Neuron (in vitro differentiated cells): Measurements from ENCODE around the gene CMBL.

Source experiments
- H2AFZ ChIP-seq: one replicate; pipeline ENCODE4 v1.6.1; 2013; ENCODE audit warnings: low read depth, mild to moderate bottlenecking, inconsistent platforms, low read length, moderate library complexity
- H3K27me3 ChIP-seq: one replicate; pipeline ENCODE4 v1.6.1; 2013; ENCODE audit warnings: low read length; ENCODE audit not compliant: insufficient read depth
- H3K36me3 ChIP-seq: one replicate; pipeline ENCODE4 v1.6.1; 2013; ENCODE audit warnings: low read length; ENCODE audit not compliant: insufficient read depth
- H3K4me1 ChIP-seq: one replicate; pipeline ENCODE4 v1.6.1; 2013; ENCODE audit warnings: low read length; ENCODE audit not compliant: insufficient read depth
- H3K4me3 ChIP-seq: 2 replicates; pipeline ENCODE4 v1.5.1; 2013; ENCODE audit warnings: mild to moderate bottlenecking, low read length, moderate library complexity
- H3K9me3 ChIP-seq: one replicate; pipeline ENCODE4 v1.6.1; 2013; ENCODE audit warnings: low read length

CMBL gene

GRCh38 chr5:10310066-10310779 is 2.5 kb upstream of the CMBL start:
- no peaks in the 10 kb centered on the region for H3K9me3 ChIP-seq
- H3K4me3 ChIP-seq: no peak overlapping the region
- no peaks in the 10 kb centered on the region for H3K27me3 ChIP-seq
- peaks cover 2% of the 10 kb centered on the region for H3K4me1 ChIP-seq
- H3K36me3 ChIP-seq: no peaks in the 10 kb centered on the region
- H2AFZ ChIP-seq: no peak overlapping the region

GRCh38 chr5:10308844-10309243 is 1.1 kb upstream of the CMBL start:
- H3K9me3 ChIP-seq: no peaks in the 10 kb centered on the region
- H3K4me3 ChIP-seq: no peak overlapping the region
- no peaks in the 10 kb centered on the region for H3K36me3 ChIP-seq
- H3K27me3 ChIP-seq: no peaks in the 10 kb centered on the region
- peaks cover 2% of the 10 kb centered on the region for H3K4me1 ChIP-seq
- H2AFZ ChIP-seq: no peak overlapping the region

DNA sequence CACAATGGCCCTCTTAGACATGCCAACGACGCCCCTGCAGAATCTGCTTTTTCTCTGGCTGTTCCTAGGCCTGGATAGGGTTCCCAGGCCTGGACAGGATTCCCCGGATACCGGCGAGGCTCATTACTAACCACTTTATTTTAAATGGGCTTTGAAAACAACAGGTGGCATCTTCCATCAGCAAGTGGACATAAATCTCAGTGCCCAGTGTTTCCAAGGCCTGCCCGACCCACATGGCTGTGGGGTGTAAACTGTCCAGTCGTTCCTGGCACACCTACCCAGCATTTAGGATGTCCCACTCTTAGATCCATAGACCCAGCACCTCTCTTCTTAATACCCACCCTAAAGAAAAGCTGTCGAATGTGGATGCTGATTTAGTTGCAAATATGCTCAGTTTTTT is 896 bp downstream of the CMBL start:
- Histone ChIP-seq H3K9me3 (no peaks in the 10 kb centered on the region), H3K27me3 (no peaks in the 10 kb centered on the region), H2AFZ (peak overlapping the region; percentile 49), H3K36me3 (no peaks in the 10 kb centered on the region), H3K4me1 (peaks cover 2% of the 10 kb centered on the region), H3K4me3 (peak overlapping the region; percentile 50)

GRCh38 chr5:10306114-10306513 is 1.6 kb downstream of the CMBL start:
- no peak overlapping the region for H2AFZ ChIP-seq
- no peaks in the 10 kb centered on the region for H3K9me3 ChIP-seq
- no peaks in the 10 kb centered on the region for H3K36me3 ChIP-seq
- no peaks in the 10 kb centered on the region for H3K27me3 ChIP-seq
- H3K4me3 ChIP-seq: peak overlapping the region; percentile 50
- peaks cover 2% of the 10 kb centered on the region for H3K4me1 ChIP-seq

GRCh38 chr5:10304932-10305331 is 2.8 kb downstream of the CMBL start:
- Histone ChIP-seq H3K4me3 (no peak overlapping the region), H3K4me1 (peaks cover 2% of the 10 kb centered on the region), H3K9me3 (peaks cover 3% of the 10 kb centered on the region), H3K27me3 (no peaks in the 10 kb centered on the region), H2AFZ (no peak overlapping the region), H3K36me3 (no peaks in the 10 kb centered on the region)

DNA sequence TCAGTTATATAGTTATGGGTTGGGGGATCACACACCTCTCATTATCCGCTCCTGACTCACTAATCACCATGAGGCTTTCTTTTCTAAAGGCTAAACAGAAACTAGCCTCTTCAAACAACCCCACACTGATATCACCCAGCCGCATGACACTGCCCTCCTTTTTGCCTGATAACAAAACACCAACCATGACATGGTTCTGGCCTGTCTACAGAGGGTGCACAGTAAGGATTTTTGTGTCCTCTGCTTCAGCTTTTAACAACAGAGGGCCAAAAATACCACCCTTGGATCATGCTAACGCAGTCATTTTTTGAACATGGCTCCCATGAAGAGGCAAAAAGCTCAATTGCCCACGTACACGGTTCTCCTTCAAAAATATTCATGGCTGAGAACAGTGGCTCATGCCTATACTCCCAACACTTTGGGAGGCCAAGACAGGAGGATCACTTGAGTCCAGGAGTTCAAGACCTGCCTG is 4.0 kb downstream of the CMBL start:
- no peaks in the 10 kb centered on the region for H3K36me3 ChIP-seq
- no peaks in the 10 kb centered on the region for H3K27me3 ChIP-seq
- H3K4me3 ChIP-seq: no peak overlapping the region
- H2AFZ ChIP-seq: no peak overlapping the region
- H3K9me3 ChIP-seq: peaks cover 3% of the 10 kb centered on the region
- peaks cover 2% of the 10 kb centered on the region for H3K4me1 ChIP-seq

DNA sequence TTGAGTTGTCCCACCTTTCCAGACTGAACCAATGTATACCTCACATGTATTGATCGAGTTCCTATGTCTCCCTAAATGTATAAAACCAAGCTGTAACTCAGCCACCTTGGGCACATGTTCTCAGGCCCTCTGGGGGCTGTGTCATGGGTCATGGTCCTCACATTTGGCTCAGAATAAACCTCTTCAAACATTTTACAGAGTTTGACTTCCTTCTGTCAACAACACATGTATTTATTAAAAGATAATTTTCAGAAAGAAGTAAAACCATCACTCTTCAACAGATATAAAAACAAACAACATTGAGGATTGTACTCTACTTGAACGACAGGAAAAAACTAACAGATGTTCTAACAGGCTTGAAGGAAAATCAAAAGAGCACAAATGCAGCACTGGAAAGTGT is 4.5 kb downstream of the CMBL start:
- Histone ChIP-seq H3K9me3 (peaks cover 3% of the 10 kb centered on the region), H3K4me1 (peaks cover 2% of the 10 kb centered on the region), H3K4me3 (no peak overlapping the region), H2AFZ (no peak overlapping the region), H3K27me3 (no peaks in the 10 kb centered on the region), H3K36me3 (no peaks in the 10 kb centered on the region)

- no peak overlapping the region for H2AFZ ChIP-seq
- no peak overlapping the region for H3K4me3 ChIP-seq
- peaks cover 2% of the 10 kb centered on the region for H3K4me1 ChIP-seq
- no peaks in the 10 kb centered on the region for H3K27me3 ChIP-seq
- no peaks in the 10 kb centered on the region for H3K36me3 ChIP-seq
- peaks cover 3% of the 10 kb centered on the region for H3K9me3 ChIP-seq
Observed at GRCh38 chr5:10301842-10302610, 5.7 kb downstream of the CMBL start.

DNA sequence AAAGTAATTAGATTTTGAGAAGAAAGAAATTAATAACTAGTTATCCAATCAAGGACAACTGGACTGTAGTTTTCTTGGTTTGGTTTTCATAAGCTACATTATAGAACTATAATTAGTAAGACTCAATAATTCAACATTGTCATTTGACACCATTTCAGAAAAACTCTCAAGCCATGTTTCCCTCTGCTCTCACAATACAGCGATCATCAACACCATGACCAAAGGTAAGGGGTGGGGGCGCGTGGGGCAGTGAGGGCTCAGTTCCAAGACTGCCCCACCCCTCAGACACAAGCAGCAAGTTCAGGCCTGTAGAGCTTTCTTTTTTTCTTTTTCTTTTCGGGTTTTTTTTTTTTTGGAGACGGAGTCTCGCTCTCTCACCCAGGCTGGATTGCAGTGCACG is 6.4 kb downstream of the CMBL start:
- no peak overlapping the region for H2AFZ ChIP-seq
- no peaks in the 10 kb centered on the region for H3K4me1 ChIP-seq
- no peak overlapping the region for H3K4me3 ChIP-seq

GRCh38 chr5:10300246-10300645 is 7.5 kb downstream of the CMBL start:
- no peaks in the 10 kb centered on the region for H3K36me3 ChIP-seq

More for the DNA sequence above, 6.4 kb downstream of the CMBL start:
- Histone ChIP-seq H3K36me3 (no peaks in the 10 kb centered on the region), H3K9me3 (peaks cover 3% of the 10 kb centered on the region), H3K27me3 (no peaks in the 10 kb centered on the region)

DNA sequence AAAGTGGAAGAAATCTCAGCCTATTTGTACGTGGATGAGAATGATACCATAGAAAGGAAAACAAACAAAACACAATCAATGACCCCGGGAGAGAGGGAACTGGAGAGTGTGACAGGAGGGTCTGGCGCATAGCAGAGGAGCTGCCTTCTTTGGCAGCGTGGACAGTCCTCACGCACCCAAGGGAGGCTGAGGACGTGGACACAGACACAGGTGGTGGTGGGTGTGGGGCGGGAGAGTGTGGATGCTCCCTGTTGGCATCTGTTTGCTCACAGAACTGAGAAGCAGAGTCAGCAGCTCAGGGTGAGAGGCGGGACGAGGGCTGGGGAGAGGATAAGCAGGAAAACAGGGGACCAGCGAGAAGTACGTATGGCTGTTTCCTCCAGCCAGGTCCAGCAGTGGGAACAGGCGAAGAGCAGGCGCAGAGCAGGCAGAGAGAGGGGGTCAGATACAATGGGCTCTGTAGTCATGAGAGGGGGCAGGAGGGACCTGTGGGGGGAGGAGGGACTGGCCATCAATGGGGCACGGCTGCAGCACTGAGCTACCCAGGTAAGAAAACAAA is 10.0 kb downstream of the CMBL start:
- H3K4me1 ChIP-seq: no peaks in the 10 kb centered on the region
- H2AFZ ChIP-seq: no peak overlapping the region
- peaks cover 13% of the 10 kb centered on the region for H3K9me3 ChIP-seq
- no peaks in the 10 kb centered on the region for H3K36me3 ChIP-seq
- no peaks in the 10 kb centered on the region for H3K27me3 ChIP-seq
- H3K4me3 ChIP-seq: no peak overlapping the region

More at GRCh38 chr5:10300246-10300645, 7.5 kb downstream of the CMBL start:
- H3K4me3 ChIP-seq: no peak overlapping the region
- H3K27me3 ChIP-seq: no peaks in the 10 kb centered on the region
- peaks cover 12% of the 10 kb centered on the region for H3K9me3 ChIP-seq
- no peak overlapping the region for H2AFZ ChIP-seq
- no peaks in the 10 kb centered on the region for H3K4me1 ChIP-seq

- peaks cover 13% of the 10 kb centered on the region for H3K9me3 ChIP-seq
- no peak overlapping the region for H3K4me3 ChIP-seq
- H2AFZ ChIP-seq: no peak overlapping the region
- no peaks in the 10 kb centered on the region for H3K4me1 ChIP-seq
- no peaks in the 10 kb centered on the region for H3K36me3 ChIP-seq
- H3K27me3 ChIP-seq: no peaks in the 10 kb centered on the region
Observed at GRCh38 chr5:10295619-10296326, 11.9 kb downstream of the CMBL start.
